ENCODE measurements around the gene ABLIM1. TPM values are rescaled to one million over a fixed set of nuclear protein-coding genes. Genes with fewer than 3 reads are reported as not detected.
A peak's percentile ranks its signal among the peaks of the same experiment; 100 is the strongest.

Gene ABLIM1
- total RNA-seq, 4 donors from 2014 or later: 122 to 257 (median 138) TPM

DNA sequence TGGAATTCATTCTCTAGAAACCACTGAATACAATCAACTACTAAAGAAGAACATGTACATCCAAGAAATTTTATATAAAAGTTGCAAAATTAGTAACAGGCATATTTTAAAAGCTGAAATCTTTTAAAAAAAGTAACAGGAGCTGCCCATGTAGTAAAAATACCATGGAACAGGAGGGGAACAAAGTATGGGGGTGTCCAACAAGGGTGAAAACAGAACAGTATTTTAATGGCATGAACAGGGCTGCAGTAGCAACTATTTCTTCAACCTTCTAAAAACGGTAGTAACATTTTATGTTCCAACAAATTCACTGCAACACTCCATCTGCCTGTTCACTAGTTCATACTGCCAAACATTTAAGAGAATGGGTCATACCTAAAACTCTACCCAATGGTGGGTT is 77.0 kb downstream of the ABLIM1 start:
- TF ChIP-seq, protein P1, sequence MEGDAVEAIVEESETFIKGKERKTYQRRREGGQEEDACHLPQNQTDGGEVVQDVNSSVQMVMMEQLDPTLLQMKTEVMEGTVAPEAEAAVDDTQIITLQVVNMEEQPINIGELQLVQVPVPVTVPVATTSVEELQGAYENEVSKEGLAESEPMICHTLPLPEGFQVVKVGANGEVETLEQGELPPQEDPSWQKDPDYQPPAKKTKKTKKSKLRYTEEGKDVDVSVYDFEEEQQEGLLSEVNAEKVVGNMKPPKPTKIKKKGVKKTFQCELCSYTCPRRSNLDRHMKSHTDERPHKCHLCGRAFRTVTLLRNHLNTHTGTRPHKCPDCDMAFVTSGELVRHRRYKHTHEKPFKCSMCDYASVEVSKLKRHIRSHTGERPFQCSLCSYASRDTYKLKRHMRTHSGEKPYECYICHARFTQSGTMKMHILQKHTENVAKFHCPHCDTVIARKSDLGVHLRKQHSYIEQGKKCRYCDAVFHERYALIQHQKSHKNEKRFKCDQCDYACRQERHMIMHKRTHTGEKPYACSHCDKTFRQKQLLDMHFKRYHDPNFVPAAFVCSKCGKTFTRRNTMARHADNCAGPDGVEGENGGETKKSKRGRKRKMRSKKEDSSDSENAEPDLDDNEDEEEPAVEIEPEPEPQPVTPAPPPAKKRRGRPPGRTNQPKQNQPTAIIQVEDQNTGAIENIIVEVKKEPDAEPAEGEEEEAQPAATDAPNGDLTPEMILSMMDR (IDR thresholded peaks at IDR 0.05): no peak
- no peak for ATAC-seq (ENCODE audit: low FRiP score)
- no peak for DNase-seq (ENCODE audit: low spot score)

DNA sequence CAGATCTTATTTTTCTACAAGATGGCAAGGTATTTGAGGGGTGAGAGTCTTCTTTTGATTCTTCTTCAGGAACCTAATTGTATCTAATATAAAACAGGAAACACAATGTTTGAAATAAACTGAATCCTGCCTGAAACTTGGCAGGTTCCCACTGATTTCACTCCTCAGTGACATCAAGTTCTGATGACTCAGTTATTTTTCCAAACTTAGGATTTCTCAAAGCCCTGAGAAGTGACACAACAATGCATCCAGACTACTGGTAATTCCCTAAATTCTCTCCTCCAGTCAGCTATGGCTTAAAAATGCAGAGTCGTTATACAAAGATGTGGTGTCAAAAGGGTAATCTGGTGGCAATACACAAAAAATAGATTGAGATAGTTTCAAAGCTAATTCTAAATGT is 80.9 kb downstream of the ABLIM1 start:
- TF ChIP-seq, protein P1 (IDR thresholded peaks at IDR 0.05): no peak
- ATAC-seq (ENCODE audit: low FRiP score): peak; percentile 52
- DNase-seq (ENCODE audit: low spot score): no peak

DNA sequence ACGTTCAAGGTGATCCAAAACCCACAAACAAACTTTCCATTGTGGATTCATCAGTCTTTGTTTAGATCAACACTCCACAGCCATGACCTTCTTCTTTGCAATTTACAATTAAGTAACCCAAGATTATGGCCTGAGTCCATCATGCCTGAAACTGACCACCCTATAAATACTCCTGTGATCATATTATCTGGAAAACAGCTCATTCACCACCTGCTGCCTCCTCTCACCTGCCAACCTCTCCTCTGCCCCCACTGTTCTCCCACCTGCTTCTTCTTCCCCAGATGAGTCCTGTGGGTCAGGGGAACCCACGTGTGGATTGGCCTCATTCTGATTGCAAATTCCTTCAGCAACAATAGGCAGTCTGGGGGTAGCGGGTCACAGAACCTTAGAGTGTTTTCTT is 81.4 kb downstream of the ABLIM1 start:
- TF ChIP-seq, protein P1 (IDR thresholded peaks at IDR 0.05): no peak
- ATAC-seq (ENCODE audit: low FRiP score) (no peak), DNase-seq (ENCODE audit: low spot score) (no peak)

DNA sequence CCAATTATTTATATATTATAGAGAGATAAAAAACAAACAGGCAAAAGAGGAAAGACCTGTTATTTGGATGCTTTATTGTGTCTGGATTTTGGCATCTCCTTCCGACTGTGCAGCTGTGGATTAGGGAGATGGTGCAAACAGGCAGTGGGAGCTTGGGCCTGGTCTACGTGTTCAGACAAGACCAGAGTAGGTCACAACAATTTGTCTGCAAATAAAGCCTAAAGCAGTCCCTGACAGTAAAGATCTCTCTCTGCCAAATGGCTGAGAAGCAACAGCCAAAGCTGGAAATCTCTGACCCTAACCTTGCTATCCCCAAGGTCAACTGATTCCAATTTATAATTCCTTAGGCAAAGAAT is 82.0 kb downstream of the ABLIM1 start:
- DNase-seq (ENCODE audit: low spot score): no peak

DNA sequence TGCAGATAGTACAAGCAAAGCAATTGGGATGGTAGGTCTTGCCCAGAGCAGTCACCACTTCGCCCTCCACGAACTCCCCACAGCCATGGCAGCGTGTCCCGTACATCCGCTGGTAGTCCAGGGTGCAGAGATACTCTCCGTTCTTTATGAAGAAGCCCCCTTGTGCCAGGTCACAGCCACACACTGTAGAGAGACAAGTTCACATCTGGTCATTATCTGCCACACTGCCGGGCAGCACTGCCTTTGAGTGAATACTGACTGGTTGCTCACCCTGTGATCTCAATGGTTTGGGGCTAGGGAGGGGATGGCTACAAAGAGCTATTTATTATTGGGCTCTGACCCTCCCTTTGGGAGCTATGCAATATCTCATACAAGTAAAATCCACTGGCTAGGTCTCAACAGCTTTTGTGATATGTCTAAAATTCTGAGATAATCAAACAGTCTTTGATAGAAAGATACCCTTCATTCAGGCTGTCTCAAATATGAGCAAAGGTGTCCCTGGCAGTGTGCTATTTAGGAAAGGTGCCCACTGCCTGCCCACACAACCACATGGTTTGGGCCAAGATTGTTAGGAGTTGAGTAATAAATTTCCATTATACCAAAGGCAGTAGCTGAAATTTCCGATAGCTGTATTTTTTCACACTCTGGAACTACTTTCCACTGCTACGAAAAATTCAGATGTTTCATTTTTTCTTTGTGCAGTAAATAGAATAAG is 82.5 kb downstream of the ABLIM1 start:
- TF ChIP-seq, protein P1 (IDR thresholded peaks at IDR 0.05): no peak
- ATAC-seq (ENCODE audit: low FRiP score): peak; percentile 65
- no peak for DNase-seq (ENCODE audit: low spot score)

More for the DNA sequence above, 82.0 kb downstream of the ABLIM1 start:
- TF ChIP-seq, protein P1 (IDR thresholded peaks at IDR 0.05): no peak
- no peak for ATAC-seq (ENCODE audit: low FRiP score)

DNA sequence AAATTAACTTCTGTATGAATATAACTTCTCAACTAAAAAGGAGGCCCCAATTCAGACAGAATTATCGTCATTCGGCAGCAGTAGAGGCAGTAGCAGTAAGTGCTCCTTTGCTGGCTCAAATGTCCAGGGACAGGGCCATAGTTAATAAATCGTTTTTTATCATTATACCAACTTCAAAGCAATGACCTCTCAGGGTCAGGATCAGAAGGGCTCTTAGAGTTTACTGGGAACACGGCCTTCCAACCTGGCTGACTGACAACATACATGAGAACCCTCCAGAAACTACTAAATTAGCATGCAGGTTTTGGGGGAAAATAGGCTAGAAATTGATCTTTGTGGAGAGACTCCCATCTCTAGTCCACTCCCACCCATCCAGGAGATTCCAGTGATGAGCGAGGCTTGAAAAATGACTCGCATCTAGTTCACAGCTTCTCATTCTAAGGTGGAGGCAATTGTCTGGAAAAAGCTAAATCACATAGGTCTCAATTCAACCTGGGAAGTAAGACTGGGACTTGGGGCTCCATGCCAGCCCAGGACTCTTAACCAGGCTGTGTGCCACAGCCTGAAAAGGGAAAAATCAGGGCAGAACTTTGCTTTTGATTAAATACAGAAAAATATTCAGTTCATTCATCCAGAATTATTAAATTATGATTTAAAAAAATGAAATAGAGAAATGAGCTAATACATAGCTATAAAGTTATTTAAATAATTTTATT is 84.6 kb downstream of the ABLIM1 start:
- TF ChIP-seq, protein P1 (IDR thresholded peaks at IDR 0.05): no peak
- no peak for DNase-seq (ENCODE audit: low spot score)
- ATAC-seq (ENCODE audit: low FRiP score): no peak

Measured in omental fat pad (tissue), 4 donors.